Esophagus squamous epithelium (tissue), 5 donors: ENCODE measurements around the gene DNAJC1. TPM values are rescaled to one million over a fixed set of nuclear protein-coding genes. Genes with fewer than 3 reads are reported as not detected.

ENCODE experiments used
- DNase-seq: peaks from one replicate; lab custom pipeline; 2025; lab: John Stamatoyannopoulos, UW
- H3K27ac ChIP-seq, 4 donors: fragments of 200-600 bp; sonication (generic); one replicate each; pipeline ENCODE4 v1.5.1; 2016 to 2019; ENCODE audit warnings: mild to moderate bottlenecking in 1 of 4
- H3K27me3 ChIP-seq, 4 donors: fragments of 200-600 bp; sonication (generic); 1 replicate in 3 of 4; 2 replicates in 1 of 4; pipeline versions ENCODE4 v1.5.1 to v1.6.0; 2017 to 2021; ENCODE audit warnings: antibody characterized with exemption in 1 of 4
- H3K36me3 ChIP-seq, 3 donors: fragments of 200-600 bp; sonication (generic); one replicate each; pipeline ENCODE4 v1.5.1; 2016 to 2019
- H3K4me1 ChIP-seq, 3 donors: fragments of 200-600 bp; sonication (generic); one replicate each; pipeline ENCODE4 v1.5.1; 2017 to 2019
- H3K4me3 ChIP-seq, 4 donors: fragments of 200-600 bp; sonication (generic); 1 replicate in 3 of 4; 2 replicates in 1 of 4; pipeline ENCODE4 v1.5.1; 2016 to 2019; ENCODE audit warnings: mild to moderate bottlenecking in 2 of 4, moderate library complexity in 1 of 4
- H3K9me3 ChIP-seq, 3 donors: fragments of 200-600 bp; sonication (generic); one replicate each; pipeline ENCODE4 v1.5.1; 2016 to 2019
- POLR2A ChIP-seq, 4 donors: fragments of 450-650 bp; IDR thresholded peaks; one replicate each; pipeline ENCODE4 v1.6.1; 2017; ENCODE audit warnings: antibody characterized with exemption in 4 of 4, mild to moderate bottlenecking in 4 of 4, moderate library complexity in 3 of 4
- WGBS, 2 donors: methylation state at CpG; one replicate each; pipeline ENCODE4 v1.1.5; 2018; 5-methylcytosine and 5-hydroxymethylcytosine counted together
- intact Hi-C: fragments of 100-400 bp; cut with DNase I; formaldehyde crosslinking; loops from one replicate; pipeline ENCODE4 v1.15.0; 2022
- total RNA-seq, 4 donors: library from RNA; depleted of rRNA; stranded (reverse); fragments of >200 nt; gene quantifications; one replicate each; pipeline ENCODE4 v1.1.0, GENCODE V29; 2016
- TF ChIP-seq, protein P1 (sequence below), 6 experiments: fragments of 450-650 bp in 4 of 6; fragments of 200-600 bp in 2 of 6; sonication (generic) in 2 of 6; IDR thresholded peaks; one replicate each; pipeline ENCODE4 v1.5.1; 2016 to 2019; ENCODE audit warnings: antibody characterized with exemption in 6 of 6, mild to moderate bottlenecking in 4 of 6, moderate library complexity in 4 of 6
- donor health status: DM: yes; HTN: yes; CAD: no.

DNAJC1 gene
- total RNA-seq, 4 donors from 2014 or later, result 36.1 to 84.8 (median 43.6) TPM

DNA sequence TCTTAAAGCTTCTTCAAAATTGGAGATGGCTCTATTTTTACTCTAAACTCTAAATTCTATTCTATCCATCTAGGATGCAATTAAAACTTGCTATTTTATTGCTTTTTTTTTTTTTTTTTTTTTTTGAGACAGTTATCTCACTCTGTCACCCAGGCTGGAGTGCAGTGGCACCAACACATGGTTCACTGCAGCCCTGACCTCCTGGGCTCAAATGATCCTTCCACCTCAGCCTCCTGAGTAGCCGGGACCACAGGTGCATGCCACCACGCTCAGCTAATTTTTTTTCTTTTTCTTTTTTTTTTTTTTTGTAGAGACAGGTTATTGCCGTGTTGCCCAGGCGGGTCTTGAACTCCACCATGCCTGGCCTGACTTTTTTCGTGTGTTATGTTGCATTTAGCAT is 41.2 kb downstream of the DNAJC1 start:
- no peak for TF ChIP-seq POLR2A (IDR thresholded peaks at IDR 0.05)
- TF ChIP-seq, protein P1, sequence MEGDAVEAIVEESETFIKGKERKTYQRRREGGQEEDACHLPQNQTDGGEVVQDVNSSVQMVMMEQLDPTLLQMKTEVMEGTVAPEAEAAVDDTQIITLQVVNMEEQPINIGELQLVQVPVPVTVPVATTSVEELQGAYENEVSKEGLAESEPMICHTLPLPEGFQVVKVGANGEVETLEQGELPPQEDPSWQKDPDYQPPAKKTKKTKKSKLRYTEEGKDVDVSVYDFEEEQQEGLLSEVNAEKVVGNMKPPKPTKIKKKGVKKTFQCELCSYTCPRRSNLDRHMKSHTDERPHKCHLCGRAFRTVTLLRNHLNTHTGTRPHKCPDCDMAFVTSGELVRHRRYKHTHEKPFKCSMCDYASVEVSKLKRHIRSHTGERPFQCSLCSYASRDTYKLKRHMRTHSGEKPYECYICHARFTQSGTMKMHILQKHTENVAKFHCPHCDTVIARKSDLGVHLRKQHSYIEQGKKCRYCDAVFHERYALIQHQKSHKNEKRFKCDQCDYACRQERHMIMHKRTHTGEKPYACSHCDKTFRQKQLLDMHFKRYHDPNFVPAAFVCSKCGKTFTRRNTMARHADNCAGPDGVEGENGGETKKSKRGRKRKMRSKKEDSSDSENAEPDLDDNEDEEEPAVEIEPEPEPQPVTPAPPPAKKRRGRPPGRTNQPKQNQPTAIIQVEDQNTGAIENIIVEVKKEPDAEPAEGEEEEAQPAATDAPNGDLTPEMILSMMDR (IDR thresholded peaks at IDR 0.05), result no peak
- Histone ChIP-seq H3K36me3 (no peaks in the 10 kb centered on the region), H3K27me3 (no peaks in the 10 kb centered on the region), H3K4me3 (no peak overlapping the region), H3K27ac (no peak overlapping the region), H3K9me3 (no peaks in the 10 kb centered on the region), H3K4me1 (no peaks in the 10 kb centered on the region)
- intact Hi-C loops, result no loop called here
- 88 to 93% methylated on average over 5 of the region's 5 CpGs for WGBS, 2 donors
- DNase-seq, result no peak

DNA sequence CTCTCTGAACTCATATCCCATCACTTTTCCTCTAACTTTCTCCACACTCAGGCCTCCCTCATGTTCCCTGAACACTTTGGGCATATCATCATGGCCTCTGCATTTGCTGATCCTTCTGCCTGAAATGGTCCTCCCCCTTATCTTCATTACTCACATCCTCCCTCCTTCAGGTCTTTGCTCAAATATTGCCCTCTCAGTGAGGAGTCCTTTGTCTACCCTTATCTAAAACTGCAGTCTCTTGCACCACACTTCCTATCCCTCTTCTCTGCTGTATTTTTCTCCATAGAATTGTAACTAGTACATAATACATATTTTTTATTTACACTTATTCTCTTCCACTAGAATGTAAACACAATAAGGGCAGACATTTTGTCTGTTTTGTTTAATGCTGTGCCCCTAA is 41.7 kb downstream of the DNAJC1 start:
- DNase-seq, result no peak
- Histone ChIP-seq H3K36me3 (no peaks in the 10 kb centered on the region), H3K4me1 (no peaks in the 10 kb centered on the region), H3K27ac (no peak overlapping the region), H3K27me3 (no peaks in the 10 kb centered on the region), H3K9me3 (no peaks in the 10 kb centered on the region), H3K4me3 (no peak overlapping the region)
- intact Hi-C loops, result no loop called here
- TF ChIP-seq, protein P1 (IDR thresholded peaks at IDR 0.05), result no peak
- TF ChIP-seq POLR2A (IDR thresholded peaks at IDR 0.05), result no peak

DNA sequence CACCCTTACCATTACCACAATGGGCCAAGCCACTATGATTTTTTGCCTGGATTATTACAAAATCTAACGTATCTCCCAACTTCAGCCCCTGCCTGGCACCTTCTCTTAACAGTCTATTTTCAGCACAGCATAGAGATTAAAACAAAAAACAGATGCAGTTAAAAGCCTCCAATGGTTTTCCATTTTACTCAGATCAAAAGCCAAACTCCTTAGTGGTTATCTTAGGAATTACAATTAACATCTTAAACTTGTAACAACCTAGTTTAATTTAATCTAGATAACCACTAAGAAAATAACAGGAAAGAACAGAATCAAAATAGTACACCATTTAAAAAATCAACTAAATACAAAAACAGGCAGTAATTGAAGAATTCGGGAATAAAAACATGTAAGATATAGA is 43.5 kb downstream of the DNAJC1 start:
- 89 to 92% methylated on average over 2 of the region's 2 CpGs for WGBS, 2 donors

DNA sequence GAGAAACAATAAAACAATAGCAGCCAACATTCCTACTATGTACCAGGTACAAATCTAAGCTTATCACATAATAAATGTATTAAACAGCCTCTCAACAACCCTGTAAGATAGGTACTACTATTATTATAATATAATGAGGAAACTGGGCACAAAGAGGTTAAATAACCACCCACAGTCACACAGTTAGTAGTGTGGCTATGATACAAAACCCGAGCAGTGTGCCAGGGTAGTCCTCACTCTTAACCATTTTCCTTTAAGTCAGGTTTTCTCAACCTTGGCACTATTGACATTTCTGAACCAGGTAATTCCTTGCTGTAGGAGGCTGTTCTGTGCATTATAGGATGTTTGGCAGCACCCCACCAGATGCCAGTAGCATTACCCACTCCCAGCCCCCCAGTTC is 48.8 kb downstream of the DNAJC1 start:
- H3K9me3 ChIP-seq, result no peaks in the 10 kb centered on the region
- no peak overlapping the region for H3K27ac ChIP-seq
- no peak for DNase-seq
- H3K36me3 ChIP-seq, result no peaks in the 10 kb centered on the region
- WGBS, 2 donors, result 44 to 54% methylated on average over 1 of the region's 1 CpG
- H3K4me1 ChIP-seq, result peaks cover 0 to 7% (median 0%) of the 10 kb centered on the region in 3 donors
- intact Hi-C loops, result no loop called here
- TF ChIP-seq POLR2A (IDR thresholded peaks at IDR 0.05), result no peak
- TF ChIP-seq, protein P1 (IDR thresholded peaks at IDR 0.05), result no peak
- H3K4me3 ChIP-seq, result no peak overlapping the region
- H3K27me3 ChIP-seq, result no peaks in the 10 kb centered on the region

More for the DNA sequence above, 43.5 kb downstream of the DNAJC1 start:
- H3K36me3 ChIP-seq, result no peaks in the 10 kb centered on the region
- no peak overlapping the region for H3K27ac ChIP-seq
- TF ChIP-seq, protein P1 (IDR thresholded peaks at IDR 0.05), result peak in 1 of 6 experiments; percentile 4
- TF ChIP-seq POLR2A (IDR thresholded peaks at IDR 0.05), result no peak
- H3K4me1 ChIP-seq, result no peaks in the 10 kb centered on the region
- intact Hi-C loops, result no loop called here
- H3K27me3 ChIP-seq, result no peaks in the 10 kb centered on the region
- H3K4me3 ChIP-seq, result no peak overlapping the region
- no peaks in the 10 kb centered on the region for H3K9me3 ChIP-seq
- no peak for DNase-seq

GRCh38 chr10:21954132-21954531 is 49.4 kb downstream of the DNAJC1 start:
- Histone ChIP-seq H3K9me3 (no peaks in the 10 kb centered on the region), H3K27ac (no peak overlapping the region), H3K4me1 (peaks cover 0 to 7% (median 0%) of the 10 kb centered on the region in 3 donors), H3K36me3 (no peaks in the 10 kb centered on the region), H3K4me3 (no peak overlapping the region), H3K27me3 (no peaks in the 10 kb centered on the region)
- no peak for TF ChIP-seq POLR2A (IDR thresholded peaks at IDR 0.05)
- TF ChIP-seq, protein P1 (IDR thresholded peaks at IDR 0.05), result no peak
- WGBS, 2 donors, result 57 to 59% methylated on average over 5 of the region's 5 CpGs
- intact Hi-C loops, result no loop called here
- DNase-seq, result no peak
